ENCODE results near the gene SMOC2. TPM values are rescaled to one million over a fixed set of nuclear protein-coding genes. Genes with fewer than 3 reads are reported as not detected.

Gene SMOC2, protein sequence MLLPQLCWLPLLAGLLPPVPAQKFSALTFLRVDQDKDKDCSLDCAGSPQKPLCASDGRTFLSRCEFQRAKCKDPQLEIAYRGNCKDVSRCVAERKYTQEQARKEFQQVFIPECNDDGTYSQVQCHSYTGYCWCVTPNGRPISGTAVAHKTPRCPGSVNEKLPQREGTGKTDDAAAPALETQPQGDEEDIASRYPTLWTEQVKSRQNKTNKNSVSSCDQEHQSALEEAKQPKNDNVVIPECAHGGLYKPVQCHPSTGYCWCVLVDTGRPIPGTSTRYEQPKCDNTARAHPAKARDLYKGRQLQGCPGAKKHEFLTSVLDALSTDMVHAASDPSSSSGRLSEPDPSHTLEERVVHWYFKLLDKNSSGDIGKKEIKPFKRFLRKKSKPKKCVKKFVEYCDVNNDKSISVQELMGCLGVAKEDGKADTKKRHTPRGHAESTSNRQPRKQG
- total RNA-seq, result not detected
- total RNA-seq (2013), result 0.29 TPM

- Histone ChIP-seq H3K9me3 (ENCODE audit: control insufficient read depth, insufficient read depth, low read length) (no peaks in the 10 kb centered on the region), H3K27me3 (ENCODE audit: control insufficient read depth, insufficient read depth, low read length) (peaks cover 13% of the 10 kb centered on the region), H3K36me3 (ENCODE audit: control insufficient read depth, insufficient read depth, low read length) (no peaks in the 10 kb centered on the region), H3K4me1 (ENCODE audit: control insufficient read depth, insufficient read depth, low read length) (no peaks in the 10 kb centered on the region), H3K4me3 (ENCODE audit: low read length) (no peak within 1 kb of the TSS), H3K27ac (ENCODE audit: low read length) (no peak within 1 kb of the TSS)
- ATAC-seq (no peak), DNase-seq (no peak)
- Mint-ChIP-seq H3K9me3 (no peaks in the 10 kb centered on the region), H3K27ac (no peak within 1 kb of the TSS), H3K36me3 (no peaks in the 10 kb centered on the region), H3K4me1 (peaks cover 0 to 5% of the 10 kb centered on the region in 2 donors), H3K27me3 (ENCODE audit: low read depth in 2 of 2) (peaks cover 60 to 75% of the 10 kb centered on the region in 2 donors), H3K4me3 (no peak within 1 kb of the TSS)
- TF ChIP-seq, protein P1, sequence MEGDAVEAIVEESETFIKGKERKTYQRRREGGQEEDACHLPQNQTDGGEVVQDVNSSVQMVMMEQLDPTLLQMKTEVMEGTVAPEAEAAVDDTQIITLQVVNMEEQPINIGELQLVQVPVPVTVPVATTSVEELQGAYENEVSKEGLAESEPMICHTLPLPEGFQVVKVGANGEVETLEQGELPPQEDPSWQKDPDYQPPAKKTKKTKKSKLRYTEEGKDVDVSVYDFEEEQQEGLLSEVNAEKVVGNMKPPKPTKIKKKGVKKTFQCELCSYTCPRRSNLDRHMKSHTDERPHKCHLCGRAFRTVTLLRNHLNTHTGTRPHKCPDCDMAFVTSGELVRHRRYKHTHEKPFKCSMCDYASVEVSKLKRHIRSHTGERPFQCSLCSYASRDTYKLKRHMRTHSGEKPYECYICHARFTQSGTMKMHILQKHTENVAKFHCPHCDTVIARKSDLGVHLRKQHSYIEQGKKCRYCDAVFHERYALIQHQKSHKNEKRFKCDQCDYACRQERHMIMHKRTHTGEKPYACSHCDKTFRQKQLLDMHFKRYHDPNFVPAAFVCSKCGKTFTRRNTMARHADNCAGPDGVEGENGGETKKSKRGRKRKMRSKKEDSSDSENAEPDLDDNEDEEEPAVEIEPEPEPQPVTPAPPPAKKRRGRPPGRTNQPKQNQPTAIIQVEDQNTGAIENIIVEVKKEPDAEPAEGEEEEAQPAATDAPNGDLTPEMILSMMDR (IDR thresholded peaks at IDR 0.05), result no peak
- intact Hi-C loops (cut with micrococcal nuclease), result no loop called here
- WGBS (ENCODE audit: insufficient coverage), result 5% methylated on average over 81 of the region's 81 CpGs
These were observed at the start of gene SMOC2 for GRCh38 chr6:168440520-168441433. SMOC2 (plus strand) TSS chr6:168441184; CDS start chr6:168441371, 187 bp downstream.

DNA sequence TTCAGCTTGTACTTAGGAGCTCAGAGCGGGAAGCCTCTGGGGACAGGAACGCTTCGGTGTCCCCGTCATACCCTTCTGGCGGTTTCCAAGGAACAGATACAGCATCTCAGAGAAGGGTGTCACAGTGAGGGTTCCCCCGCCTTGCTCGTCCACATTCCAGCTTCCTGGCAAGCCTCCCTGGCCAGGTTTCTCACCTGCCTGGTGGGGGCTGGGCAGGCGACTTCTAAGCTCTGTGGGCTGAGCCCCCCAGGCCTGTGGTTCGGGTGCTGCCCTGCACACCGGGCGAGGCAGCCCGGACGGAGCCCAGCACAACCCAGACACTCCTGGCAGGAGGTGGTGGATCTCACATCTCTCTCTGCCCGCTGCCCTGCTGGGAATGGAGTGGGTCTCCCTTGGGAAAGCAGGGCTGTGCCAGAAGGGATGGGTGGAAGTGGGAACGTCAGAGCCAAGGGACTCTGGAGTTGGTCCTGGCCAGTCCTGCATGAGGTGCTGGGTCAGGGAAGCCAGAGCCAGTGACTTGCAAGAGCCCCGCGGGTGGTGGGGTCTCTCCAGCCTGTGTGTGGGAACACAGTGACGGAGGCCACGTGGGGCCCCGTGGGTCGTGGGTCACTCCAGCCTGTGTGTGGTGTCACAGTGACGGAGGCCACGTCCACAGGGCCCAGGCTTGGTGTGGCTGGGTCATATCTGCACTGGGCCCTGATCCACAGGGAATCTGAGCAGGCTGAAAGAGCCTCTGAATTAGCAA lies 47.7 kb upstream of the SMOC2 start:
- DNase-seq (no peak), ATAC-seq (no peak)
- Mint-ChIP-seq H3K4me1 (no peaks in the 10 kb centered on the region), H3K4me3 (no peak overlapping the region), H3K36me3 (no peaks in the 10 kb centered on the region), H3K9me3 (no peaks in the 10 kb centered on the region), H3K27ac (no peak overlapping the region), H3K27me3 (ENCODE audit: low read depth in 2 of 2) (peaks cover 7 to 8% of the 10 kb centered on the region in 2 donors)
- intact Hi-C loops (cut with micrococcal nuclease), result no loop called here
- Histone ChIP-seq H3K4me1 (ENCODE audit: control insufficient read depth, insufficient read depth, low read length) (no peaks in the 10 kb centered on the region), H3K9me3 (ENCODE audit: control insufficient read depth, insufficient read depth, low read length) (no peaks in the 10 kb centered on the region), H3K27ac (ENCODE audit: low read length) (no peak overlapping the region), H3K27me3 (ENCODE audit: control insufficient read depth, insufficient read depth, low read length) (no peaks in the 10 kb centered on the region), H3K4me3 (ENCODE audit: low read length) (no peak overlapping the region), H3K36me3 (ENCODE audit: control insufficient read depth, insufficient read depth, low read length) (no peaks in the 10 kb centered on the region)
- 88% methylated on average over 23 of the region's 23 CpGs for WGBS (ENCODE audit: insufficient coverage)
- TF ChIP-seq, protein P1 (IDR thresholded peaks at IDR 0.05), result no peak

GRCh38 chr6:168394606-168395005 lies 46.4 kb upstream of the SMOC2 start:
- Histone ChIP-seq H3K9me3 (ENCODE audit: control insufficient read depth, insufficient read depth, low read length) (no peaks in the 10 kb centered on the region), H3K4me1 (ENCODE audit: control insufficient read depth, insufficient read depth, low read length) (no peaks in the 10 kb centered on the region), H3K27me3 (ENCODE audit: control insufficient read depth, insufficient read depth, low read length) (no peaks in the 10 kb centered on the region), H3K36me3 (ENCODE audit: control insufficient read depth, insufficient read depth, low read length) (no peaks in the 10 kb centered on the region), H3K27ac (ENCODE audit: low read length) (no peak overlapping the region), H3K4me3 (ENCODE audit: low read length) (no peak overlapping the region)
- 70% methylated on average over 12 of the region's 12 CpGs for WGBS (ENCODE audit: insufficient coverage)
- ATAC-seq, result no peak
- TF ChIP-seq, protein P1 (IDR thresholded peaks at IDR 0.05), result no peak
- no peaks in the 10 kb centered on the region for H3K4me1 Mint-ChIP-seq
- H3K36me3 Mint-ChIP-seq, result no peaks in the 10 kb centered on the region
- H3K27me3 Mint-ChIP-seq (ENCODE audit: low read depth in 2 of 2), result peaks cover 8% of the 10 kb centered on the region in 2 donors
- DNase-seq, result no peak
- no peak overlapping the region for H3K4me3 Mint-ChIP-seq
- H3K27ac Mint-ChIP-seq, result no peak overlapping the region
- intact Hi-C loops (cut with micrococcal nuclease), result no loop called here
- no peaks in the 10 kb centered on the region for H3K9me3 Mint-ChIP-seq
